ENCODE measurements around the gene LRRN2. TPM values are rescaled to one million over a fixed set of nuclear protein-coding genes. Genes with fewer than 3 reads are reported as not detected.
"Not testable (repeated sequence)": the region's sequence is repeated elsewhere in the genome, so short reads cannot be mapped to it uniquely, and the experiment has no call there.

Gene LRRN2
- total RNA-seq, 1 donor from 2014 or later = 0.05 TPM

DNA sequence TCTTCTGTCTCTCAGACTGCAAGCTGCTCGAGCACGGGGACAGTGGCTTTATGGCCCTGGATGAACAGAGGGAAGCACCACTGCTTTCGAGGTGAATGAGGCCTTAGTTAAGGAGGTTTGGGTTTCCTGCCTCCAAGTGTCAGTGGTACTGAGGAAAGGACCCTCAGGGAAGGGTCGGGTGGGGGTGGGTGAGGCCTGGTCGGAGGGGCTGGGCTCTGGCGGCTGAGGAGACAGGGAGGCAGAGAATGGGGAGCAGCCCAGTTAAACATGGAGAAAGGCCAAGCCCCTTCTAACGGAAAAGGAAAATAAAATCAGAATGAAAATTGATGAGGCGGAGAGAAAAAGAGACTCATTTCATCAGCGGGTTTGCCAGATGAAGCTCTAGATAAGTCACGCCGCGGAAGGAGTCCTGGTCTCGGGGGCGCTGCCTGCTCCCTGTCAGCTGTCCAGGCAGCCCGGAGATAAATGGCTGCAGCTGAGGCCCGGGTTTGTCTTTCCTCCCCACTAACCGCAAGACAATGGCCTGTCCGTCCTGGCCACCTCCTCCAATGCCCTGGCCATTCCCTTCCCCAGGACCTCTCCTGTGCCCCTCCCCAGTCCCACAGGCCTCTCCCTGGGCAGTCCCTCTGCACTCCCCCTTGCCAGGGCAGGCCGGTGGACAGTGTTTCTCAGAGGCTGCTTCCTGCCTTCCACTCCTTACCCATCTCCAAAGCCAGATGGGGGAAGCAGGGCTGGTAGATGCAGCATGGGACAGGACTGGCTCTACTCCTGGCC lies 55.2 kb downstream of the LRRN2 start:
- intact Hi-C loops (cut with micrococcal nuclease) = no loop called here
- no peaks in the 10 kb centered on the region for H3K36me3 Mint-ChIP-seq (ENCODE audit: low read depth)
- H3K9me3 Mint-ChIP-seq = no peaks in the 10 kb centered on the region
- peaks cover 11% of the 10 kb centered on the region for H3K27me3 Mint-ChIP-seq
- no peaks in the 10 kb centered on the region for H3K4me1 Mint-ChIP-seq
- no peak overlapping the region for H3K27ac Mint-ChIP-seq
- DNase-seq = no peak
- no peak overlapping the region for H3K4me3 Mint-ChIP-seq

DNA sequence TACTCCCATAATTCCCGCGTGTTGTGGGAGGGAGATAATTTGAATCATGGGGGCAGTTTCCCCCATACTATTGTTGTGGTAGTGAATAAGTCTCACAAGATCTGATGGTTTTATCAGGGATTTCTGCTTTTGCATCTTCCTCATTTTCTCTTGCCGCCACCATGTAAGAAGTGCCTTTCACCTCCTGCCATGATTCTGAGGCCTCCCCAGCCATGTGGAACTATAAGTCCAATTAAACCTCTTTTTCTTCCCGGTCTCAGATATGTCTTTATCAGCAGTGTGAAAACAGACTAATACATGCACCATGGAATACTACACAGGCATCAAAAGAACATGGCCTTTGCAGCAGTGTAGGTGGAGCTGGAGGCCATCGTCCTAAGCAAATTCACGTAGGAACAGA lies 56.1 kb downstream of the LRRN2 start:
- not testable (repeated sequence) for H3K4me3 Mint-ChIP-seq; DNase-seq; H3K9me3 Mint-ChIP-seq; H3K27ac Mint-ChIP-seq; H3K36me3 Mint-ChIP-seq (ENCODE audit: low read depth); H3K4me1 Mint-ChIP-seq
- H3K27me3 Mint-ChIP-seq = peaks cover 11% of the 10 kb centered on the region
- intact Hi-C loops (cut with micrococcal nuclease) = loop anchor here (10.0 kb wide), 1 partner anchor 65 kb away; no protein-coding TSS in a partner anchor

DNA sequence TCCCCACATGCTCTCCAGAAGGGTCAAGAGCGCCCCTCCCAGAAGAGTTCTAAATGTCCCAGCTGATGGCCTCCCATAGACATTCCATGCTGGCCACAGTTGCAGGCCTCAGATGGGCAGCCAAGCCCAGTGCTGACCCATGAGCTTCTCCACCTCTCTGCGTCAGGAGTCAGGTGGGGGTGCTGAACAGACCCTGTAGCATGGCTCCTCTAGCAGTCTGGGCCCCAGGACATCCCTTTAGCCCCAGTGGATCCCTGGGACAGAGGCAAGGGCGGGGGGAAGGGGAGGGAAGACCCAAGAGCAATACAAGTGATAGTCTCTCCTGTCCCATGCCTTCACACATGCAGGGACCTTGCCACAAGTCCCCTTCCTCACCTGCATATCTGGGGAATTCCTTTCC lies 56.7 kb downstream of the LRRN2 start:
- DNase-seq = no peak
- intact Hi-C loops (cut with micrococcal nuclease) = loop anchor here (10.0 kb wide), 1 partner anchor 64 kb away; no protein-coding TSS in a partner anchor
- Mint-ChIP-seq H3K9me3 (no peaks in the 10 kb centered on the region), H3K27ac (no peak overlapping the region), H3K4me3 (no peak overlapping the region), H3K27me3 (peaks cover 10% of the 10 kb centered on the region), H3K4me1 (no peaks in the 10 kb centered on the region), H3K36me3 (ENCODE audit: low read depth) (no peaks in the 10 kb centered on the region)

GRCh38 chr1:204627436-204627835 lies 58.1 kb downstream of the LRRN2 start:
- peaks cover 10% of the 10 kb centered on the region for H3K27me3 Mint-ChIP-seq
- H3K36me3 Mint-ChIP-seq (ENCODE audit: low read depth) = no peaks in the 10 kb centered on the region
- H3K27ac Mint-ChIP-seq = no peak overlapping the region
- no peaks in the 10 kb centered on the region for H3K4me1 Mint-ChIP-seq
- no peak overlapping the region for H3K4me3 Mint-ChIP-seq
- no peaks in the 10 kb centered on the region for H3K9me3 Mint-ChIP-seq
- intact Hi-C loops (cut with micrococcal nuclease) = loop anchor here (10.0 kb wide), 1 partner anchor 63 kb away; no protein-coding TSS in a partner anchor
- DNase-seq = no peak

GRCh38 chr1:204626381-204626780 lies 59.2 kb downstream of the LRRN2 start:
- DNase-seq = no peak
- Mint-ChIP-seq H3K27ac (no peak overlapping the region), H3K27me3 (peaks cover 9% of the 10 kb centered on the region), H3K36me3 (ENCODE audit: low read depth) (no peaks in the 10 kb centered on the region), H3K9me3 (no peaks in the 10 kb centered on the region), H3K4me3 (no peak overlapping the region), H3K4me1 (no peaks in the 10 kb centered on the region)
- intact Hi-C loops (cut with micrococcal nuclease) = loop anchor here (10.0 kb wide), 1 partner anchor 62 kb away; no protein-coding TSS in a partner anchor

GRCh38 chr1:204624631-204625216 lies 60.8 kb downstream of the LRRN2 start:
- intact Hi-C loops (cut with micrococcal nuclease) = loop anchor here (10.0 kb wide), 1 partner anchor 60 kb away; no protein-coding TSS in a partner anchor
- Mint-ChIP-seq H3K4me1 (no peaks in the 10 kb centered on the region), H3K9me3 (no peaks in the 10 kb centered on the region), H3K4me3 (no peak overlapping the region), H3K27me3 (peaks cover 3% of the 10 kb centered on the region), H3K36me3 (ENCODE audit: low read depth) (no peaks in the 10 kb centered on the region), H3K27ac (no peak overlapping the region)
- no peak for DNase-seq

DNA sequence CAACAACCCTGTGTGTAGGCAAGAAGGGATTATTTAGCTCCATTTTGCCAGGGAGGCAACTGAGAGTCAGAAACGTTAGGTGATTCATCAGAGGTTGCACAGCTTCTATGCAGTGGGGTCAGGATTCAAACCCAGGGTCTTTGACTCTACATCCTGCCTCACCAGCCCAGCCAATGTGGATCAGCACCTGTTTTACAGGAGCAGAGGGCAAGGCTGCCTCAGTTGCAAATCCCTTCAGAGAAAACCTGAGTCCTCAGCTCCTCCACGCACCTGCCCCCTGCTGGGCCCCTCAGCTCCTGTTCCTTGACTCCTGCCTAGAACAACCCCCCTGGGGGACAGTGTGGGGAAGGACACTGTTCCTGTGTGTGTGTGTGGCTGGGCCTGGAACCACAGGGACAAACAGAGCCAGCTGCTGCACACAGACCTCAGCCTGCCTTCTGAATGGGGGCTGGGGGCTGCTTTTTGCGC lies 61.6 kb downstream of the LRRN2 start:
- intact Hi-C loops (cut with micrococcal nuclease) = loop anchor here (10.0 kb wide), 1 partner anchor 59 kb away; no protein-coding TSS in a partner anchor

DNA sequence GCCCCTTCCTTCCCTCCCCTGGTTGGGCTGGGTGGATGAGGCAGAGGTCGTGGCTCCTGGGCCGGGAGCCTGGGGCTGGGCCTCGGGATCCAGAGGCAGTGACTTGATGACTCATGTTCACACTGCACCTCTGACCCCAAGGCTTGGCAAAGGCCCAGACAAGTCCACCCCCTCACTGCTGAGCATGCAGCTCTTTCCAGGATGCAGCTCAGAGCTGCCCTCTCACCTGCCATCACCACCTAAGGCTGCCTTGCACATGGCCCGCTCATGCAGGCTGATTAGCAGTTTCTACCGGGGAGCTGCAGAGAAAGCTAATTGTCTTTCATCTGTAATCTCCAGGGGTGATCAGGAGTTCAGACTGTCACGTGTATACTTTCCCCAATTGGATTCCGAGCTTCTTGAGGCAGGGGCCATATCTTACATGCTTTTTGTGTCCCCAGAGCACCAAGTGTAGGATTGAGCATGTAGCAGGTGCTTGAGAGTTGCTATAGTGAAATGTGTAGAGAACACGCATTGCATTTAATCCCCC lies 62.1 kb downstream of the LRRN2 start:
- no peak overlapping the region for H3K4me3 Mint-ChIP-seq
- no peaks in the 10 kb centered on the region for H3K9me3 Mint-ChIP-seq
- no peaks in the 10 kb centered on the region for H3K36me3 Mint-ChIP-seq (ENCODE audit: low read depth)
- intact Hi-C loops (cut with micrococcal nuclease) = loop anchor here (10.0 kb wide), 1 partner anchor 59 kb away; no protein-coding TSS in a partner anchor
- H3K27ac Mint-ChIP-seq = no peak overlapping the region
- DNase-seq = no peak
- H3K27me3 Mint-ChIP-seq = peaks cover 1% of the 10 kb centered on the region
- H3K4me1 Mint-ChIP-seq = no peaks in the 10 kb centered on the region

More for the DNA sequence above, 61.6 kb downstream of the LRRN2 start:
- no peaks in the 10 kb centered on the region for H3K36me3 Mint-ChIP-seq (ENCODE audit: low read depth)
- H3K27ac Mint-ChIP-seq = no peak overlapping the region
- peak; percentile 69 for DNase-seq
- H3K9me3 Mint-ChIP-seq = no peaks in the 10 kb centered on the region
- H3K27me3 Mint-ChIP-seq = peaks cover 1% of the 10 kb centered on the region
- H3K4me1 Mint-ChIP-seq = no peaks in the 10 kb centered on the region
- no peak overlapping the region for H3K4me3 Mint-ChIP-seq

DNA sequence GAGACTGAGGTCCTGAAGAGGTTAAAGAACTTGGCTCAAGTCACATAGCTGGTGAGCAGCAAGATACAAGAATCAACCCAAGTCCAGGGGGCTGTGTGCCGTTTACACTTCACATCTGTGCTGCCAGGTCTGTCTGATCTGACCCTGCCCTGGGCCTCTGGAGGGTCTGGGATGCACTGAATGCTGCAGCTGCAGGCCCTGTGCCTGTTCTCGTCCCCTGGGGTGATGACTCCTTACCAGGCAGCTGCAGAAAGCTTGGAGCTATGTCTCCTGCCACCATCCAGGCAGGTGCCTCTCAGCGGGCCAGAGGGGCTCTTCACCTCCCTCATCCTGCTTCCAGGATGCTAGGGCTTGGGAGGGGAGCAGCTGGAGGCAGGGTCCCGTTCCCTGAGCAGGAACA lies 63.5 kb downstream of the LRRN2 start:
- intact Hi-C loops (cut with micrococcal nuclease) = loop anchor here (10.0 kb wide), 1 partner anchor 57 kb away; no protein-coding TSS in a partner anchor
- H3K4me3 Mint-ChIP-seq = no peak overlapping the region
- H3K9me3 Mint-ChIP-seq = no peaks in the 10 kb centered on the region
- H3K27ac Mint-ChIP-seq = no peak overlapping the region
- no peak for DNase-seq
- no peaks in the 10 kb centered on the region for H3K27me3 Mint-ChIP-seq
- H3K4me1 Mint-ChIP-seq = no peaks in the 10 kb centered on the region
- H3K36me3 Mint-ChIP-seq (ENCODE audit: low read depth) = no peaks in the 10 kb centered on the region

DNA sequence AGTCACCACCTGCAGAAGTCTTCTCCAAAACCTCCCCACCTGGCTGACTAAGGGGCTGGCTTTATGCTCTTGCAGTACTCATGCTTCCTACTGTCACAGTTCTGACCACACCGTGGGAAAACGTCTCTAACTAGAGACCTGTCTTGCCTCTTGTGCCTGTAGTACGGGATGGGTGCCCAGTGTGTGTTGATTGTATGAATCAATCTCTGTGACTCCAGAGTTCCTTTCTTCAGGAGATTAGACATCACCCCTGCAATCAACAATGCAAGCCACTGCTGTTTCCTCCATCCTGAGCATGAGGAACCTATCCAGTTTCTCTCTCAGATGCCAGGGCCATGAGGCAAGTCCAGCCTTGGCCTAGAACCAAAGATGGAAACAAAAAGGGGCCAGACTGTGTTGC lies 64.1 kb downstream of the LRRN2 start:
- H3K9me3 Mint-ChIP-seq = no peaks in the 10 kb centered on the region
- no peaks in the 10 kb centered on the region for H3K27me3 Mint-ChIP-seq
- DNase-seq = no peak
- H3K4me3 Mint-ChIP-seq = no peak overlapping the region
- no peaks in the 10 kb centered on the region for H3K36me3 Mint-ChIP-seq (ENCODE audit: low read depth)
- H3K27ac Mint-ChIP-seq = no peak overlapping the region
- H3K4me1 Mint-ChIP-seq = no peaks in the 10 kb centered on the region
- intact Hi-C loops (cut with micrococcal nuclease) = loop anchor here (10.0 kb wide), 1 partner anchor 57 kb away; no protein-coding TSS in a partner anchor

- no peaks in the 10 kb centered on the region for H3K9me3 Mint-ChIP-seq
- intact Hi-C loops (cut with micrococcal nuclease) = loop anchor here (10.0 kb wide), 1 partner anchor 55 kb away; no protein-coding TSS in a partner anchor
- DNase-seq = no peak
- no peaks in the 10 kb centered on the region for H3K4me1 Mint-ChIP-seq
- H3K4me3 Mint-ChIP-seq = no peak overlapping the region
- no peaks in the 10 kb centered on the region for H3K36me3 Mint-ChIP-seq (ENCODE audit: low read depth)
- H3K27me3 Mint-ChIP-seq = no peaks in the 10 kb centered on the region
- no peak overlapping the region for H3K27ac Mint-ChIP-seq
Observed at GRCh38 chr1:204619721-204620120, 65.8 kb downstream of the LRRN2 start.

DNA sequence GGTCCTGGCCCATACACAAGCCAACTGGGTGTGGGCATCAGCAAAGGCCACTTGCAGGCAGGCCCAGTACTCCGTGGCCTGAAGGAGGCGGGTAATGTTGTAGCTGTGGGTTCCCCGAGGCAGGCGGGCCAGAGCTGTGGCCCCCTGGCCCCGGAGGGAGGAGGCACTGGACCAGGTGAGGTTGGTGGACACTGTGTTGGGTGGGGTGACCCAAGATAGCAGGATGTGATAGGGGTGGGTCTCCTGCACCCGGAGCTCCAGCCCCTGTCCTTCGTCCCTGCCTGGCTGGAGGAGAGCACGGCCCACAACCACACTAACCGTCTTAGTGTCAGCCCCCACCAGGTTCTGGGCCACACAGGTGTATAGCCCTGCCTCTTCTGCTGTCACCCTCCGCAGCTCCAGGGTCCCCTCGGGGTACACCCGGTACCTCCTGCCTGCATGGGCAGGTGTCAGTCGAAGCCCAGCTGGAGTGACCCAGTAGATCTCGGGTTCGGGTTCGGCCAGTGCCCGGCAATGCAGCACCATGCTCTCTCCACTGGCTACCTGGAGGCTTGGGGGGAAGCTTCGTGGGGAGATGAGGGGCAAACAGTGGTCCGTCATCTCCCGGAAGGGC lies 67.3 kb downstream of the LRRN2 start:
- Mint-ChIP-seq H3K9me3 (no peaks in the 10 kb centered on the region), H3K27me3 (no peaks in the 10 kb centered on the region), H3K27ac (no peak overlapping the region), H3K4me1 (no peaks in the 10 kb centered on the region), H3K4me3 (no peak overlapping the region), H3K36me3 (ENCODE audit: low read depth) (no peaks in the 10 kb centered on the region)
- no peak for DNase-seq
- intact Hi-C loops (cut with micrococcal nuclease) = no loop called here

DNA sequence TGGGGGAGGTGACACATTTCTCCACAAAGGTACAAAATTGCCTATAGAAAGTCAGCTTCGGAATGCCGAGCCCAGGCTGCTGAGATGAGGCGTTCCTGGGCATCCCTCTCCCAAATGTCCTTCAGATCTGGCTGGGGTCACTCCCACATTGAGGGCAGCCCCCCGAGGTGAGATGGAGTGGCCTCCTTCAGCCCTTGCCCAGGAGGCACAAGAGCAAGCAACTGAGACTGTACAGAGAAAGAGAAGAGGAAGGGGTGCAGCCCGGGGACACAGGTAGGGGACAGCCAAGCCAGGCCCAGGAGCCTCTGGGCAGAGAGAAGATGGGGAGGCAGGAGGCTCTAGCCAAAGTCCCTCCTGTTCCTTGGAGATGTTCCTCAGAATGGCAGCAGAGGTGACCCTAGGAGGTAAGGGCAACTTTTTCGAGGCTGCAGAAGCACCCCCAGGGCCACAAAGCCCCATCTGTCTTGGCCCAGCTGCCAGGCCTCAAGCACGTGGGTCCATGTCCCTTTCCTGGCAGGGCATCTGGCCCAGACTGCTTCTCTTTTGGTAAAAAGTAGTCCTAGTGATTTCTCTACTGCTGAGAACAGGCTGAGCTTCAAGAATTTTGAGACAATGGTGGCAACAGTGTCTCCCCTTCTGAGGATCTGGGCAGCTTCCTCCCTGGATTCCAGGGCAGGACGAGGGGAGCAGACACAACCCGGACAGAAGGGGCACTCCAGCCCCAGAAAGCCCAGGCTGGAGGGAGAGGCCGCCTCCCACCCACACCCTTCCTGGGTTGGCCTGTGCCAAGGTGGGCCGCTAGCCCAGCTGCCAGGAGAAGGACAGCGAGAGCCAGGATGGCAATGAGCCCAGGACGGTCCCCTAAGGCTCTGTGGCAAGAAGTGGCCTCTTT lies 68.0 kb downstream of the LRRN2 start:
- intact Hi-C loops (cut with micrococcal nuclease) = no loop called here
- no peaks in the 10 kb centered on the region for H3K27me3 Mint-ChIP-seq

More for the DNA sequence above, 68.0 kb downstream of the LRRN2 start:
- no peaks in the 10 kb centered on the region for H3K36me3 Mint-ChIP-seq (ENCODE audit: low read depth)
- no peak overlapping the region for H3K27ac Mint-ChIP-seq
- H3K4me1 Mint-ChIP-seq = no peaks in the 10 kb centered on the region
- H3K9me3 Mint-ChIP-seq = no peaks in the 10 kb centered on the region
- no peak for DNase-seq
- H3K4me3 Mint-ChIP-seq = no peak overlapping the region
